Epithelial cell of esophagus (primary cell): ENCODE data around the gene CADM1.

Source experiments
- DNase-seq: peaks from one replicate; pipeline ENCODE4 v3.0.0; 2010; ENCODE audit warnings: low read depth
- H3K4me3 ChIP-seq: 2 replicates; pipeline ENCODE4 v1.5.1; 2011; ENCODE audit warnings: mild to moderate bottlenecking, low read length, control low read depth
- TF ChIP-seq, protein P1 (sequence below): IDR thresholded peaks from 2 replicates; pipeline ENCODE4 v1.5.1; 2011; ENCODE audit warnings: low read depth, mild to moderate bottlenecking, low read length, control low read depth, inconsistent platforms; ENCODE audit not compliant: insufficient read depth; ENCODE audit errors: missing control alignments

Gene CADM1

DNA sequence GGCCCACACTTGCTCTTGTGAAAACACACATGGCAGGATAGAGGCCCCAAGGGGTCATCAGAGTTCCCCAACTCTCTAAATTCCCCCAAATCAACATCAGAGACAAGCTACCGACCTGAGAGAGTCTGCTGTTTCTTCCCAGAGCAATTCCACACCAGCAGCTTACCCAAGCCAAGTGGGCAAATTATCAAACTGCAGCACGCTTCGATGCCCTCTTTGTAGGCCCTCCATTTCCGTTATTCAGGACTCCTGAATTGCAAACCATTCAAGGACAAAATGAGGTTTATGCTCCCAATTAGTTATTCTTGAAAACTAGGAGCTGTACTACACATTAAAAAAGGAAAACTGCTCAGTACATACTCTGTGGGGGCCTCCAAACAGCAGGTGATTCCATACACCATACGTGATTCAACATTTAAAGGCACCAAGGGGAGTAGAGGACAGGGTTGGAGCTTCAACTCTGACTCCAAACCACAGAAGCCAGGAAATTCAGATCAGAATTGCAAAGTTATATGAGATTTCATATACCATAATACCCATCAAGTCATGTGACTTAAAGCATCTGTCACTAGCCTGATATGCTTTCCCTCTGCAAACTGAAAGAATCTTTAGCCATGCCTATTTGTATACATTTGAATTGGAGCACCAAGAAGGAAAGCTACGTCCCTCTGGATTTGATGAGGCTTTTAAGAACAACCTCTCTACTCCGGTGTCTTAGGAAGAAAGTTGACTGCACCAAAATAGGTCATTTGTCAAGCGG is 234.8 kb downstream of the CADM1 start:
- TF ChIP-seq, protein P1, sequence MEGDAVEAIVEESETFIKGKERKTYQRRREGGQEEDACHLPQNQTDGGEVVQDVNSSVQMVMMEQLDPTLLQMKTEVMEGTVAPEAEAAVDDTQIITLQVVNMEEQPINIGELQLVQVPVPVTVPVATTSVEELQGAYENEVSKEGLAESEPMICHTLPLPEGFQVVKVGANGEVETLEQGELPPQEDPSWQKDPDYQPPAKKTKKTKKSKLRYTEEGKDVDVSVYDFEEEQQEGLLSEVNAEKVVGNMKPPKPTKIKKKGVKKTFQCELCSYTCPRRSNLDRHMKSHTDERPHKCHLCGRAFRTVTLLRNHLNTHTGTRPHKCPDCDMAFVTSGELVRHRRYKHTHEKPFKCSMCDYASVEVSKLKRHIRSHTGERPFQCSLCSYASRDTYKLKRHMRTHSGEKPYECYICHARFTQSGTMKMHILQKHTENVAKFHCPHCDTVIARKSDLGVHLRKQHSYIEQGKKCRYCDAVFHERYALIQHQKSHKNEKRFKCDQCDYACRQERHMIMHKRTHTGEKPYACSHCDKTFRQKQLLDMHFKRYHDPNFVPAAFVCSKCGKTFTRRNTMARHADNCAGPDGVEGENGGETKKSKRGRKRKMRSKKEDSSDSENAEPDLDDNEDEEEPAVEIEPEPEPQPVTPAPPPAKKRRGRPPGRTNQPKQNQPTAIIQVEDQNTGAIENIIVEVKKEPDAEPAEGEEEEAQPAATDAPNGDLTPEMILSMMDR: no peak
- H3K4me3 ChIP-seq: no peak overlapping the region
- no peak for DNase-seq

DNA sequence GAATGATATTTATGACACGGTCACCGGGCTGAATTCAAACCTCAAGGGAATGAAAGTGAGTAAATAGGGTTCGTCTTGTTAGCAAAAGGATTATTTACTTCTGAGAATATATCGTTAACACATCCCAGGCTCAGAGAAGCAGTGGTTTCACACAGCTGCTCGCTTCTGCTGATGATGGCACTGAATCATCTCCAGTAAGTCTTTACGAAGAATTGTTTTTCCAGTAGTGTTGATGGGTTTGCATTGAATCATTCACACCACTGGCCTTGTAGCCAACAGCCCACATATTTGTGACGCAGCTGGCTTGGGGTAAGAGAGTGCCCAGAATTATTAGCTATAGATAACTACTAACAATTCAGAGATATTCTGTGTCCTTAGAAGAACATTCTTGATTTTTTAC is 236.3 kb downstream of the CADM1 start:
- DNase-seq: no peak
- TF ChIP-seq, protein P1: no peak
- no peak overlapping the region for H3K4me3 ChIP-seq

DNA sequence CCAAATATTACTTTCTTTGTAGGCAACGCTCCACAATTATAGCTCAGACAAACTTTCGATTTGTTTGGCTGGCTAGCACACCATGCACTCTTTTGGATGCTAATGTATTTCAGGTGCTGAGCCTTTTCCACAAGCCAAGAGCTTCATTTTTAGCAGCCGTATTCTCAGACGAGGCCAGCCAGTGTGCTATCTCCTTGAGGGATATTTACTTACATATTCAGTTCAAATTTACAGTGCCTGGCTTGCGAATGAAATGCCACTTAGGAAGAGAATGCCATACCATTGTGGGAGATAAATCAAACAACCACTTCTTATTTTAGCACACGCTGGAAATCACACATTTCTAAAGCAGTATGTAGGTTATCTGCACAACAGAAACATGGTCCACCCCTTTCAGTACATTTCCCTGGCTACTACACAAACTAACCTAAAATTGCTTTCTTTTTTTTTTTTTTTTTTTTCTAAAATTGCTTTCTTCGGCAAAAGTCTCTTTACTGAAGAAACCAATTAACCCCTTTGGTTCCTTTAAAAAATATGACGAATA is 236.9 kb downstream of the CADM1 start:
- TF ChIP-seq, protein P1: no peak
- no peak overlapping the region for H3K4me3 ChIP-seq
- DNase-seq: no peak

DNA sequence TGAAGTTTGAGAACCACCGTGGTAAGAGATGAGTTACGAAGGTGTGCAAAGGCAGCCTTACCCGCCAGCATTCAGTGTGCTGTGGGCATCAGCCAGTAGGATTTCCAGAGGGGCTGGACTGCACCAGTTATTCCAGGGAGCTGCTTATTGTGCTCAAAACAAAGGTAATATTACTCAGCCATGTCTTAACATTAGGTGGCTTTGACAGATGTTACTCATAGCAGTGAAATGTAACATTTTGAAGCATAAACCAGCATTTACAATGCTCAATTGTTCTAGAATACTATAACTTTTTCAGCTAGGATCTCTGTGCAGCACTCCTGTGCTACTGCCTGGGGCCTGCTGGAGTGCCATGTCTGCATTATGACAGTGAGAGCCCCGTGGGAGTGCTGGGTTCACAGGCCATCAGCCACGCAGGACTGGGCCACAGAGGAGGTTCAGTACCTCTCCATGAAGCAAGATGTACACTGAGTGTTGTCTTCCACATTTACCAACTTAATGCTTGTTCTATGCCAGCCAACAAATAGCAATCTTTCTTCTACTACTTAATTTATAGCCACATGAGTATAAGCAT is 238.1 kb downstream of the CADM1 start:
- no peak overlapping the region for H3K4me3 ChIP-seq
- DNase-seq: peak; percentile 1
- TF ChIP-seq, protein P1: no peak

DNA sequence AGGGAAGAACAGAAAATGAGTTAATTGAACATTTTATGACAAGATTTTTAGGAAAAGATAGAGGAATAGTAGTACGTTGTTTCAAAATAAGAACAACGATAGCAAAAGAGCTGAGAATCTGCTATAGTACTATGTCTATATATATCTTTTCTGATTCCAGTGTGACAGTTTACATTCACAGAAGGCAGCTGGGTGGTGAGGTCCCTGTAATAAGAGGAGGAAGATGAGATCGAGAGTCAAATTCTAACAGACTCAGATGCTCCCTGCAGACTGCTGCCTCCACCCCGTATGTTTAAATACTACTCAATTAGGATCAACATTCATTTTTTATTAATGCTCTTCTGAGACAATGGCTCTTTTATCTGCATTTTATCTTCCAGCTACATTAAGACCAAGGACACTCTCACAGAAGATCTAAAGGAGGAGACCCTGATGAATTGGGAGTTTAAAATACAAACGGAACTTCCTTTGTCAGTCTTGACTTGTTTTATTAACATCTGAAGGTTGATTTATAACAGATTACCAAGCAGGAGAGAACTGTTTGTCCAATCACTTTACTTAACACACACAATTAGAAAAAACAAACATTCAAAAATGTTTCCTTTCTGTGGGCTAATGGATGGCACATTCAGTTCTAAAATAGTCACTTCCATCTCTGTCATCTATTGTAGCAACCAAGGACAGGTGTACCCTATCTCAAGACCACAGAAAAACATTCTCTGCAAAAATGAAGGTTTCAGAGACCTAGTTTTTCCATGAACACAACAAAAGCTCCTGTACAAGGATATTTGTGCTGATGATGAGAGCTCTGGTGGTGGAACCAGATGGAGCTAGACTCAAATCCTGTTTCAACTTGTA is 240.2 kb downstream of the CADM1 start:
- no peak overlapping the region for H3K4me3 ChIP-seq
- no peak for DNase-seq
- TF ChIP-seq, protein P1: no peak

DNA sequence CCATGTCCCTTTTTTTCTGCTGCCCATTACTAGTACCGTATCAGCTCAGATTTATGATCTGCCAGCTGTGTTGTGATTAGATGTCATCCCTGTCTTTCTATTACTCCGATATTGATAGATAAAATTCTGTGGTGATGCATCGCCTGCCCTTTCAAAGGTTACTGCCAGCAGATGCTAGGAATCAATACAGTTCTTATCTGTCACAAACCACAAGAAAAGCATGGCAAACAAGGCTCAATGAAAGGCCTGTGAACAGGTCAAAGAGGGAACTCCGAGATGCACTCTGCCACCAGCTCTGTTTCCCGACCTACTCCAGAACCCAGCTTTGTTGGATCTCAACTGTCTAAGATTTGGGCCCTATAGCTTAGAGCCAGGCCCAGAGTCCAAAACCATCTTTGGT is 246.0 kb downstream of the CADM1 start:
- no peak overlapping the region for H3K4me3 ChIP-seq
- no peak for DNase-seq
- TF ChIP-seq, protein P1: no peak
